GM18873 (cell line): ENCODE data around the gene DAND5.

Experiments used
- ATAC-seq: cut with Tn5 transposase; IDR thresholded peaks from one replicate; pipeline ENCODE4 v1.9.1; 2021; ENCODE audit warnings: mild to moderate bottlenecking, moderate library complexity, moderate number of reproducible peaks; ENCODE audit not compliant: unreplicated experiment, low FRiP score

DAND5 gene

GRCh38 chr19:12969292-12969988 lies at the start of gene DAND5:
Gene DAND5 (plus strand): TSS chr19:12969576. CDS start chr19:12969661, 85 bp downstream.
- no peak for ATAC-seq

- no peak for ATAC-seq
These were observed 48.3 kb upstream of the DAND5 start for GRCh38 chr19:12921047-12921446.

GRCh38 chr19:12922959-12923358 lies 46.4 kb upstream of the DAND5 start:
- no peak for ATAC-seq

- no peak for ATAC-seq
These were observed 44.6 kb upstream of the DAND5 start for GRCh38 chr19:12924621-12925310.

GRCh38 chr19:12930002-12930645 lies 39.3 kb upstream of the DAND5 start:
- ATAC-seq: no peak

- ATAC-seq: no peak
These were observed 36.7 kb upstream of the DAND5 start for GRCh38 chr19:12932392-12933286.

GRCh38 chr19:12933287-12934072 lies 35.9 kb upstream of the DAND5 start, which contains the start of gene FARSA:
Gene FARSA (minus strand): TSS chr19:12933711. CDS start chr19:12933696, 15 bp downstream.
- ATAC-seq: peak; percentile 43

GRCh38 chr19:12935071-12935470 lies 34.3 kb upstream of the DAND5 start:
- no peak for ATAC-seq

- no peak for ATAC-seq
These were observed 32.8 kb upstream of the DAND5 start for GRCh38 chr19:12936582-12936981.

- ATAC-seq: no peak
These were observed 32.1 kb upstream of the DAND5 start for GRCh38 chr19:12937093-12937926.

- peak; percentile 67 for ATAC-seq
These were observed 31.2 kb upstream of the DAND5 start, which contains the start of gene CALR for GRCh38 chr19:12937927-12938778. Gene CALR (plus strand): TSS chr19:12938609. CDS start chr19:12938680, 71 bp downstream.

- ATAC-seq: peak; percentile 10
These were observed 30.4 kb upstream of the DAND5 start for GRCh38 chr19:12938779-12939601.

- no peak for ATAC-seq
These were observed 29.4 kb upstream of the DAND5 start for GRCh38 chr19:12939975-12940423.

- ATAC-seq: no peak
These were observed 28.5 kb upstream of the DAND5 start for GRCh38 chr19:12940897-12941296.

GRCh38 chr19:12943437-12944044 lies 25.8 kb upstream of the DAND5 start:
- no peak for ATAC-seq

GRCh38 chr19:12944104-12944674 lies 25.2 kb upstream of the DAND5 start:
- no peak for ATAC-seq
